ENCODE data around the gene MCM9.
"Not testable (repeated sequence)": the region's sequence is repeated elsewhere in the genome, so short reads cannot be mapped to it uniquely, and the experiment has no call there.

MCM9 gene

DNA sequence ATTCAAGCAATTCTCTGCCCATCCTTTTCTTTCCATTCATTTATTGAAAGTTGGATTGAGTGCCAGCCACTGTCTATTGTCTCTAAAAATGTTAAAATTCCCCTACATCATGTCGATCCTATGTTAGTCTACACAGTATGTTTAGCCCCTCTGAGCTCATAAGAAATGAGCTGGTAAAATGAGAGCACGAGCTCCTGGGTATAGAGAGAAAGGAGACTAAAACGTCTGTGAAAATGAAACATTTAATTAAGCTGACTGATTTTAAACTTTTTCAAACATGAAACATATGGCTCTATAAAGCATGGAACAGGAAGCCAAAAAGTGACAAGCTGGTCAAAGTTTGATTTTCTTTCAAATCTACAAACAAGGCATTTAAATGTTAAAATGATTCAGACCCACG lies 145.0 kb downstream of the MCM9 start:
- DNase-seq, result no peak

GRCh38 chr6:118789419-118789818 lies 145.5 kb downstream of the MCM9 start:
- DNase-seq, result no peak

DNA sequence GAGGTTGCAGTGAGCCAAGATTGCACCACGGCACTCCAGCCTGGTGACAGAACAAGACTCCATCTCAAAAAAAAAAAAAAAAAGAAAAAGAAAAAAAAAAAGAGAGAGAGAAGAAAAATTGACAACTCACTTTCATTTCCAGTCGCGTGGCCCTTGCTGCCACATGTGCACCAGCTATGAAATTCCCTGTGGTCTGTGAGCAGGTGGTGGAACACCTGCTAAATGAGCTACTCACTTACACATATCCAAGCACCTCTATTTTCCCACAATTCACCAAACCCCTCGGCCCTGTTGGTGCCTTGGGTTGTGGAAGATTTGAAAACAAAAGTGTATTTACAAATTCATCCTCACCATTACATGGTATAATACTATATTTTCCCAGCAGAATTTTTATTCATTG lies 146.3 kb downstream of the MCM9 start:
- DNase-seq, result no peak

DNA sequence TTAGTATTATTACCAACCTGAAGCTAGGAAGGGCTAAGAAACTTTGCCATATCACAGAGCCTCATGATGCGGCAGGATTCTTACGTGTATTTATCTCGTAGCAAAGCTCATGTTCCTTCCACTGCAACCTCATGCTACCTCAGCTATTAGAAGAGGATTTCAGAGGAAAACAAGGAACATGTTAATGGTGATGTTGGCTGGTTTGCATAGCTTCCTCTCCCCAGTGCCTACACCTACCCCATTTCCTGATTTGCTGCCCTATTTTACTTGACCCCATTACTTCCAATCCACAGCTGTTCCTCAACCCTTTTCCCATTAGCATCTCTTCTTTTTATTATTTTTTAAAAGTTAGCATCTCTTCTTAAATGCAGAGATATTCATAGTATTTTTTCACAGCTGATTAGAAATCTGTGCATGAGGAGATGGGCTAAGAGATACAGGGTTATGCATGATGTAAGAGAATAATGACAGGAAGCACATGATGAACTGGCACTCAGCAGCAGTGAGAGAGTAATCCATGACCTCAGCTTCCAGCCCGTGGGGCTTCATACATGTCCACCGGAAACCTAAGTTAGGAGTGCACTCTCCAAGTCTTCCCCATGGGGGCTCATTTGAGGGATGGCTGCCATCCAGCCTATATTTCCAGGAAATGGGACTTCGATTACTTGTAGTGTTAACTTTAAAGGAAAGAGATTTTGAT lies 147.1 kb downstream of the MCM9 start:
- no peak for DNase-seq

- no peak for DNase-seq
These were observed 148.1 kb downstream of the MCM9 start for GRCh38 chr6:118786596-118787453.

GRCh38 chr6:118785601-118786000 lies 149.4 kb downstream of the MCM9 start:
- no peak for DNase-seq

DNA sequence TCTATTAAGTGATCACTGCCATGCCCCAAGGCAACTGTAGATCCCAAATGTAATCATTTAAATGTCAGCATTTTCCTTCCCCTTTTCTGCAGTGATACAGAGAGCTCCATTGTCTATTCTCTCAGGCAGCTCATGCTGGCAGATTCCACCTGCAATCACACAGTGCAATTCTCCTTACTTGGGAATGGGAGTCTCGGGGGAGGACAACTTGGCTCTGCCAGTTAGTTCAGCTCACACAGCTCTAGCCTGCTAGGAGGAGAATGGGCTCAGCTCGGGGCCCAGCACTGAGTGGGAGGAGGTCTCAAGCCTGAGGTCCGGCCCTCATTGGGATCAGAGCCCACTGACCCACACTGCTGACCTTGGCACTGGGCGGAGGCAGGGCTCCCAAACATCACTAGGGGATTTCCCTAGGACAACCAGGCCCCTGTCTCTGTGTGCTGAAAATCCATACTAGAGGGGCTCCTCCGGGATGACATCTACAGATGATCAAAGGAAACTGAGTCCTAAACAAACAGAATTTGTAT lies 150.3 kb downstream of the MCM9 start:
- DNase-seq, result no peak

DNA sequence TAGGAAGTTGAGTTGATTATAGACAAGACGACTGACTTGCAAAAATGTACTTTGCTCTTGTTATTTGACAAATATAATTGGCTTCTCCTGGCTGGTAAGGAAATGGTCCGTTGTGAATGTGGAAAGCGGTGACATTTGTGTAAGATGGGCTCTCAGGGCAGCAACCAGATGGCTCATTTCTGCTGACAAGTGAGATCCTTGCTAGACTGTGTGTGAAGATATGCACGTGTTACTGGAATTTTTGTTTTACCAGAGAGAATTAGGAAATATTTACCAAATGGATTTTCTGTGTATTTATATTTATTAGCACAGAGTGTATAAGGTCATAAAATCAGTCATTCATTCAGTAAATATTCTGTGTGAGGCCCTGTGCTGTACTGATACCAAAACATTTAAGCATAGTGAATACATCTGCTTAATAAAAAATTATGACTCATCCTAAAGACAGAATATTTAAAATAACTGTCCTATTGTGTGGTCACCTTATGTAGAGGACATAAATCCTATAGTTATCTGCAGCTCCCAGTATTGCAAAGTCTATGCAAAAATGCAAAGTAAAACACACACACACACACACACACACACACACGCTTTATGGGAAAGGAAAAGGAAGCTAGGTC lies 150.9 kb downstream of the MCM9 start:
- no peak for DNase-seq

DNA sequence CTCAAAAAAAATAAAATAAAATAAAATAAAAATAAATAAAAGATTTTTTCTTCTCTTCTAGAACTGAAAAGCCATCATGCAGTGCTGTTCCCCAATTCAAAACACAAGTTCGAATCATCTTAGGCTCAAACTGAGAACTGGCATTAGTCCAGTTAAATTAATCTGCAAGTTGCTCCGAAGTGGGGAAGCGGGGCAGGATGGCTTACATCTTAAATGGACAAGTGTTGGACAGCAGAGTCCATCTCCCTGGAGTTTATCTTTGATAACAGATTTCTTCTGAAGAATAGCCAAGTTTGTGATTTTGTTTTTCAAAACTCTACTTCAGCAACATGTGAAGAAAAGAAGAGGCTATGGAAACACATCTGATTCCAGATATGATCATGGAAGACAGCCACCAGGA lies 152.3 kb downstream of the MCM9 start:
- no peak for DNase-seq

DNA sequence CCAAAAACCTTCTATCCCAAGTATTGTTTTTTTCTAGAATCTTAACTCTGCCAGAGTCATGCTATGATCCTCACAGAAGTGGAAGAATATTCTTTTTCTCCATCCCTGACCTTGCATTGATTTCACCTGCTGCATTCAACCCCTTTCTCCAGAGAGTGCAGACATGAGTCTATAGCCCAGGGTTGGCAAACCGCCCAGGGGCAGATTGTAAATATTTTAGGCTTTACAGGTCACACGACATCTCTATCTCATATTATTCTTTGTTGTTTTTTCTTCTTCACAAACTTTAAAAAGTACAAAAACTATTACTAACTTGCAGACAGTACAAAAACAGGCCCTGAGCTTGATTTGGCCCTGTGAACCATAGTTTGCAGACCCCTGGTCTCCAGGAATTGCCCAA lies 153.1 kb downstream of the MCM9 start:
- no peak for DNase-seq

- no peak for DNase-seq
These were observed 154.3 kb downstream of the MCM9 start for GRCh38 chr6:118780668-118781067.

DNA sequence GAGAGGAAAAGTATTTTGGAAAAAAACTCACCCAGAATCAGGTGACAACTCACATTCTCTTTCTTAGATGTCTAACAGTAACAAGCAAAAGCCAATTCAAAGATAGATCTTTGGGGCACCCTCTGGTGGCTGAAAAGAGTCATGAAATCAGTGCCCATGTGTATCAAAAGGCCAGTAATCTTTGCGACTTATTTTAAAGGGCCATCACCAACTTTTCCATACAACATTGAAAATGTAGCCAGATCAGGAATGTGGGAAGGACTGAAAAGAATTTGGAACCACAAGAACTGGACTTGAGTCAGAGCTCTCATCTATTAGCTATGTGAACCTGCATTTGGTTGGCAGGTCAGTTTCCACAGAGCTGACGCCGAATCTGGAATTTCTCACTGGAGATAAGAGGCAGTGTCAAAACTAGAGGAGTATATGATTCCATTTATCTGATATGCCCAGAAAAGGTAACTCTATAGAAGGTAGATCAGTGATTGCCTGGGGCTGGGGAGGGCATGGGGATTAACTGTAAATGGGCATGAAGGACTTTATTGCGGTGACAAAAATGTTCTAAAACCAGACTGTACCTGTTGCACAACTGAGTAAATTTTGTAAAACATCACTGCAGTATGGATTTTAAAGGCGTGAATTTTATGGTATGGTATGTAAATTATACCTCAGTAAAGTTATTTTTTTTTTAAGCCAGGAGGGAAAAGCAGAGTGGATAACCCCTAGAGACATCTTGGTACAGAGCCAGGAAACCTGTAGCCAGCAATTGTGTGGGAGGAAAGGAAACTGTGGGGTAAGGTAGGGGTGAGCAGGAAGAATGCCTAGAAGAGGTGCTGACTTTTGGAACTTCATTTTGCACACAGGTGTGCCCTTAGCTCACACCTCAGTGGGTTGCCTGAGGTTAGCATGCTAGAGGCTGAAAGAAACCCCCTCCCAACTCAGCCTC lies 158.1 kb downstream of the MCM9 start:
- peak; percentile 65 for DNase-seq

DNA sequence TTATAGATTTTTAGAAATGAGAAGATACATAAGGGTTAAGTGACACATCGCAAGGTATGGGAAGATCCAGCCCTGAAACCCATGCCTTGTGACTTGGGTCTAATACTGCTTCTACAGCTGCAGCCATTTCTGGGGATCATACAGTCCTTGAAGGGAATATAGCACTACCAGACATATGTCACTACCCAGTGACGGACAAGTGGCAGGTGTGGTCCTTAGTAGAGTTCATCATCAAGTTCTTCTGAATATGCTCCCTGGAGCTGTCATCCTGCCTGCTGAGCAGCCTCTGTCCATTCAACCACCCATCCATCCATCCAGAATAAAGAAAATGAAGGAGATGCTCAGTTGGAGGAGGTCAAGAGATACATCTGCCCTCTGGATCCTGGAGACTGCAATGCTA lies 159.6 kb downstream of the MCM9 start:
- no peak for DNase-seq

DNA sequence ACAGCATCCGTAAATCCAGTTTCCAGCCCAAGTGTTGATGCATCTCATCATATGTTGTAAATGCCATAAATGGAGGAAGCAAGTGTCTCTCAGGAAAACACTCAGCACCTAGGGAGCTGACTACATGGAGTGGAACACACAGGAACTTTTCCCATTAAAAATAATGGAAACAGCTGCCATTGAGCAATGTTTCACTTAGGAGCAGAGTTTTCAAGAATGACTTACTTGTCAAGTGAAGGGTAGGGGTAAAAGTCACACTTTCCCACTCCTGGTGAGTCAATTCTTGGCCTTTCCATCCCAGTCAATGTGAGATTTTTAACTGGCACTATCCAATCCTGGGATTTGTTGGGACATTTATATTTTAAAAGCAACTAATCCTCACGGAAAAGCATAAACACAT lies 160.4 kb downstream of the MCM9 start:
- no peak for DNase-seq

GRCh38 chr6:118772886-118773285 lies 162.1 kb downstream of the MCM9 start:
- no peak for DNase-seq

DNA sequence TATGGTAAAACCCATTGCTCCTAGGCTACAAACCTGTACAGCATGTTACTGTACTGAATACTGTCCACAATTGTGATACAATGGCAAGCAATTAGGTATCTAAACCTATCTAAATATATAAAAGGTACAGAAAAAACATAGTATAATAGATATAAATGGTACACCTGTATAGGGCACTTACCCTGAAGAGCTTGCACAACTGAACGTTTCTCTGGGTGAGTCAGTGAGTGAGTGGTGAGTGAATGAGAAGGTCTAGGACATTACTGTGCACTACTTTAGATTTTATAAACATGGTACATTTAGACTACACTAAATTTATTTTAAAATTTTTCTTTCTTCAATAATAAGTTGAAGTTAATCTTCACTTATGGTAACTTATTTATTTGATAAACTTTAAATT lies 163.7 kb downstream of the MCM9 start:
- DNase-seq, result no peak

GRCh38 chr6:118770835-118771234 lies 164.1 kb downstream of the MCM9 start:
- peak; percentile 55 for DNase-seq

DNA sequence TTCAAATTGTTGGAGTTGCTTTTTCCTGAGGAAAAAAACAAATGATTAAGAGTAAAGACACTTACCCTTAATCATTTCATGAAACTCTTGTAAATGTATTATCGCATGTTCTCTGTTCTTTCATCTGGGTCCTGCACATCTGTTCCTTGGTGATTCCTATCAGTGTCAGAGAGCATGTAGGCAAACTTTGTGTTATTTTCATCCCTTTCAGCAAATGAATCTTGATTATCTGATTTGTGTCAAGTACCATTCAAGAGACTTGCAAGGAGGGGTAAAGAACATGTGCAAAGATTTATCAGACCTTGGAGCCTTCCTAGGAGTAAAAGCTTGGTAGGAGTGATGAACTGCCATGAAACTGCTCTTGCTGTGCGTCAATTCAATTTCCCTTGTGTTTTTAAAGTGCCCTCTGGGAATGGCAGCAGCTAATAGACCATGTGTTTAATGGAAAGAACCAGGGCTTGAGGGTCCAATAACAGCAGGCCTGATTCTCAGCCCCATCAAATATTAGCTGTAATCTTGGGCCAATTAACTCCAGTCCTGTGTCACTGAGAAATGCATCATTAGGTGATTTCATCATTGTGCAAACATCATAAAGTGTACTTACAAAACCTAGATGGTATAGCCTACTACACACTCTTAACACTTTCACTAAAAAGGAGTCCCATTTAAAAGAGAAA lies 164.7 kb downstream of the MCM9 start:
- peak; percentile 51 for DNase-seq

DNA sequence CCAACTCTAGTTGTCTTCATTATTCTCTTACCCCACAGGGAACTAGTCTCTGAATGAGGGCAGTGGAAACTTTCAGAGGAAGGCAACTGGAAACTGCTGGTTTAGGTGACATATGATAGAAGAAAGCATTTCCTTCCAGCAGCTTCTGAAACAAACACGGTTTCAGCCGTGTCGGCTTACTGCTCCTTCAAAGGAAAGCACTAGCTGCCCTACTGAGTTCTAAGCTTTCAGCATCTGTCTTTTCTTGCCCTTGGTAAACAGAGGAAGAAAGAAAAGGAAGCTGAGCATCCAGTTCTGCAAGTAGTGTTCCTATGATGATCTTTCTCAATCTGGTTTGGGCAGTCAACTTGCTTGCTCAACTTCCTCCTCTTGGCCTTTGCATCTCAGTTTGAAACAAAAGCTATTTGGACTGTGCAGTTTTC lies 166.0 kb downstream of the MCM9 start:
- DNase-seq, result no peak

- no peak for DNase-seq
These were observed 166.5 kb downstream of the MCM9 start for GRCh38 chr6:118768441-118768840.

DNA sequence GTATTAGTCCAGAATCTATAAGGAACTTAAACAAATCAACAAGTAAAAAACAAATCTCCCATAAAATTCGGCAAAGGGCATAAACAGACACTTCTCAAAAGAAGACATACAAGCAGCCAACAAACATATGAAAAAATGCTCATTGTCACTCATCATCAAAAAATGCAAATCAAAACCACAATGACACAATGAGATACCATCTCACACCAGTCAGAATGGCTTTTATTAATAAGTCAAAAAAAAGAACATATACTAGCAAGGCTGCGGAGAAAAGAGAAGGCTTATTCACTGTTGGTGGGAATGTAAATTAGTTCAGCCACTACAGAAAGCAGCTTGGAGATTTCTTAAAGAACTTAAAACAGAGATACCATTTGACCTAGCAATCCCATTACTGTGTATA lies 169.6 kb downstream of the MCM9 start:
- DNase-seq, result not testable (repeated sequence)

DNA sequence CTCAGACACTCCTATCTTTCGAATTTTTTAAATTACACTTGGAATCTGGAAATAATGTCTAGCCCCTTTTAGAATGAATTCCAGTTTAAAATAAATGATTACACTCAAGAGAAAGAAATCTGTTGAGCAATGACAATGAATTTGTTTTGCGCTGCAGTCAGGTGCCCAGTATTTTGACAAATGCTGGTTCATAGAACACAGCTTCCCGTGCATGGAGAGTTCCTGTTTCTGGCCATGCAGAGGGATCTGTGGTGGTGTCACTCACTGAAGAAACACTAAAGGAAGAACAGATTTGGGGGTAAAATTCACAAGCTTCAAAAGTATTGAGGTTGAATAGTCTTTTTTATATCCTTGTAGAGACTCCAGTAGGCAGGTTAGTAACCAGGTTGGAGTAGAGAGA lies 170.2 kb downstream of the MCM9 start:
- DNase-seq, result no peak

Measured in NCI-H774 (cell line).